BLaER1 treated with 17β-estradiol and CSF1 and Interleukin-3, amounts not matched to agents 10 nM and 100 nM (cell line): Measurements from ENCODE around the gene NRN1.

Experiments used
- H3K27ac ChIP-seq, 11 experiments: shearing (Covaris generic); formaldehyde crosslinking; 2 replicates each; pipeline ENCODE4 v1.8.1; 2022
- H3K27me3 ChIP-seq, 11 experiments: shearing (Covaris generic); formaldehyde crosslinking; 2 replicates each; pipeline ENCODE4 v1.8.1; 2022
- H3K36me3 ChIP-seq, 11 experiments: shearing (Covaris generic); formaldehyde crosslinking; 2 replicates each; pipeline ENCODE4 v1.8.1; 2022
- H3K4me1 ChIP-seq, 10 experiments: shearing (Covaris generic); formaldehyde crosslinking; 2 replicates each; pipeline ENCODE4 v1.8.1; 2022
- H3K4me2 ChIP-seq, 11 experiments: shearing (Covaris generic); formaldehyde crosslinking; 2 replicates each; pipeline ENCODE4 v1.8.1; 2022
- H3K4me3 ChIP-seq, 10 experiments: shearing (Covaris generic); formaldehyde crosslinking; 2 replicates each; pipeline ENCODE4 v1.8.1; 2022
- H3K9ac ChIP-seq, 11 experiments: shearing (Covaris generic); formaldehyde crosslinking; 2 replicates each; pipeline ENCODE4 v1.8.1; 2022
- H3K9me3 ChIP-seq, 11 experiments: shearing (Covaris generic); formaldehyde crosslinking; replicated peaks in 1 of 11; 2 replicates each; pipeline ENCODE4 v1.8.1; 2022
- H4K20me1 ChIP-seq, 11 experiments: shearing (Covaris generic); formaldehyde crosslinking; 2 replicates each; pipeline ENCODE4 v1.8.1; 2022
- Cebpa-rat ChIP-seq, 11 experiments: shearing (Covaris generic); IDR thresholded peaks; 2 replicates each; pipeline ENCODE4 v1.8.1; 2022

NRN1 gene

DNA sequence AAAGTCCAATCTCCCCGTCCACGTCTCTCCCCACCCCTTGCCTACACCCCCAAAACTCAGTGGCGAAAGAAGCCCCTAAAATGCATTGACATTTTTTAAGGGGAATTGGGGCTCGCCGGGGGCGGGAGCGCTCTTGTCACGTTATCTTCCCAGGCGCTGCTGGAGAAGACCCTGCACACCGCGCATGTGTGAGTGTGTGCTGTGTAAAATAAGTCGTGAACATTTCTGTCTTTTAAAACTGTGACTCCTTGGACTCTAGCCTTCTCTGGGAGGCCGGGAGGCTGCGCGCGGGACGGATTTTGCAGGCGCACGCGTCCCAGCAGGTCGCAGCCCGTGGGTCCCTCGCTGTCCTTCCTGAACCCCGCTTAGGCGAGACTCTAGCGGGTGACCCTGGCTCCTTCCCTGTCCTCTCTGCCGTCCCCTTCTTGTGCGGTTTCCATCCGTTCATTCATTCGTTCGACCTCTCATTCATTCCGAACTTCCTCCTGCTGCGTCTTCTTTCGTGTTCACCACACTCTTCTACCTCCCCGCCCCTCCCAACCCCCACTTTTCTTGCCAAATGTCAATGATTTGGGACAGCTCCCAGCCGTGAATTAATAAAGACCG, 2.2 kb downstream of the NRN1 start:
- H3K36me3 ChIP-seq = no peaks in the 10 kb centered on the region
- peaks cover 30 to 47% (median 39%) of the 10 kb centered on the region in 10 experiments for H3K4me1 ChIP-seq
- H3K27ac ChIP-seq = no peak overlapping the region
- no peak overlapping the region for H3K9ac ChIP-seq
- H4K20me1 ChIP-seq = peaks cover 0 to 89% (median 84%) of the 10 kb centered on the region in 11 experiments; a peak in 18 of 22 replicates
- peaks cover 90 to 100% (median 100%) of the 10 kb centered on the region in 11 experiments for H3K27me3 ChIP-seq
- H3K4me2 ChIP-seq = peak overlapping the region; percentile 68 to 94 (median 83); a peak in 19 of 22 replicates
- H3K9me3 ChIP-seq = peaks cover 6 to 34% (median 15%) of the 10 kb centered on the region in 11 experiments; a peak in 20 of 22 replicates
- TF ChIP-seq Cebpa-rat (IDR thresholded peaks at IDR 0.05) = no peak
- H3K4me3 ChIP-seq = peak overlapping the region in 6 of 10 experiments; percentile 53 to 64 (median 58); a peak in 7 of 20 replicates

DNA sequence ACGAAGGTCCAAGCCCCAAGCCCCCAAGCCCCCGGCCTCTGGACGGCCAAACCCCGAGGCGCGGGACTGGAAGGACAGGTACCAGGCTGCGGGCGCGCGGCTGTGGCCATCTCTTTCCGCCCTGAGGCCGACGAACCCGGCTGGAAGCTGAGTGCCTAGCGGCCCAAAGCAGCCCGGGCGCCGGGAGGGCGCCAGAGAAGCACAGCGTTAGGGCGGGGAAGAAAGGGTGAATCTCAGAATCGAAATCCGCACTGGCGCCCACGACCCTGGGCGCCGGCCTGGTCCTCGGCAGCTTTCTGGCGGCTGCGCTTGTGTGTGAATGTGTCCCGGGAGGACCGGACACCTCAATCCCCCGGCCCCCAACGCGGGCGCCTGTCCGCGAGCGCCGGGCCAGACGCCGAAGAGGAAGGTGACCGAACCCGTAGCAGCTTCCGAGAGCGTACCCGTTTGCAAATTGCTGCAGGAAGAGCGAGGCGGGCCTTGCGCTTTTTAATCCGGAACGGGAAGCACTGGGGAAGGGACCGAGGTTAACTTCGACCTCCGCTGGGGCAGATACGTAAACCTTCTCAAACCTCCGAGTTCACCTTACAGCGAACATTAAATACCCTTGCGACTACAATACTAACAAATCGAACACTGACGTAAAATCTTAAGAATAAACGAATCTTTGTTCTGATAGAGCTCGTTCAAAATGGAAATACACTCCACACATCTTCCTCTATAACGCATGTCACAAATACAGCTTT, 2.9 kb downstream of the NRN1 start:
- Histone ChIP-seq H3K36me3 (no peaks in the 10 kb centered on the region), H3K9me3 (peaks cover 6 to 34% (median 15%) of the 10 kb centered on the region in 11 experiments; a peak in 20 of 22 replicates), H3K4me3 (peak overlapping the region; percentile 48 to 64 (median 54)), H3K27ac (0 out of 22 replicates have a peak overlapping the region, but pooled peaks of 1 of the 11 experiments have one; percentile 20), H3K4me2 (peak overlapping the region; percentile 68 to 94 (median 83)), H3K4me1 (peaks cover 30 to 48% (median 42%) of the 10 kb centered on the region in 10 experiments), H3K9ac (peak overlapping the region in 7 of 11 experiments; percentile 32 to 67 (median 41); a peak in 11 of 22 replicates), H3K27me3 (peaks cover 96 to 100% (median 100%) of the 10 kb centered on the region in 11 experiments), H4K20me1 (peaks cover 0 to 96% (median 91%) of the 10 kb centered on the region in 11 experiments; a peak in 18 of 22 replicates)
- TF ChIP-seq Cebpa-rat (IDR thresholded peaks at IDR 0.05) = no peak

DNA sequence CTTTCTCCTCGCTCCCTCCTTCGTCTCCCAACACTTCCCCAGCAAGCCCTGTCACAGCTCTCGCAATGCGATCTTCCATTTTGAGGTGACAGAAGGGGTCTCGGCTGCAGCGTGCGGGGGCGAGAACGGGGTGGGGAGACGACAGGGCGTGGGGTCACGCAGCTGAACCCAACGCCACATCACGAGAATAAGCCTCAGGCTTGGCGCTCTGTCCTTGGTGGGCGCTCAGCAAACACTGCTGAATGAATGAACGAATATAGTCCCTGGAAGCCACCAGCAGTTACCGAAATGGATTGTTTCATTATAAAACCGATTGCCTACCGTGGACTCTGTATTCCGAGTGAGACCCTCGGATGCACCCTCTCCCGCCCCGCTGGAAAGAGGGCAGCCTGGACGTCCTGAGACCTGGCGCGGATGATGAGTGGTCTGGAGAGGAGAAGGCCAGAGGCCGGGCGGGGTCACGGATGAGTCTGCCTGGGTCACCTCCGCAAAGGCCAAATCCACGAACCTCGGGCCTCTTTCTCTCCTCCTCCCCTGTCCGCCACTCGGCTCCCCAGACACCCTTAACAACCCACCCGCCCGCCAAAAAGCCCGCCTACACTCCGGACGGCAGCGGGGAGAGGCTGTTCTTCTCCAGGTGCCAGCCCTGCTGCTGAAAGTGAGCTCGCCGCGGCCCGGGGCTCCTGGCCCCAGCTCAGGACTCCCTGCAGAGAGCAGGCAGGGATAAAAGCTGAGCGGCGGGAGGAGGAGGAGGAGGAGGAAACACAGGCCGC, 3.7 kb downstream of the NRN1 start:
- TF ChIP-seq Cebpa-rat (IDR thresholded peaks at IDR 0.05) = no peak
- peaks cover 26 to 47% (median 39%) of the 10 kb centered on the region in 10 experiments for H3K4me1 ChIP-seq
- no peak overlapping the region for H3K27ac ChIP-seq
- H3K36me3 ChIP-seq = no peaks in the 10 kb centered on the region
- peak overlapping the region; percentile 68 to 94 (median 83) for H3K4me2 ChIP-seq
- H3K27me3 ChIP-seq = peaks cover 100% of the 10 kb centered on the region in 11 experiments
- H4K20me1 ChIP-seq = peaks cover 0 to 100% (median 94%) of the 10 kb centered on the region in 11 experiments; a peak in 18 of 22 replicates
- peak overlapping the region in 3 of 11 experiments; percentile 33 to 67 (median 63); a peak in 6 of 22 replicates for H3K9ac ChIP-seq
- peak overlapping the region in 9 of 10 experiments; percentile 49 to 64 (median 54); a peak in 16 of 20 replicates for H3K4me3 ChIP-seq
- H3K9me3 ChIP-seq = peaks cover 6 to 34% (median 15%) of the 10 kb centered on the region in 11 experiments; a peak in 20 of 22 replicates

DNA sequence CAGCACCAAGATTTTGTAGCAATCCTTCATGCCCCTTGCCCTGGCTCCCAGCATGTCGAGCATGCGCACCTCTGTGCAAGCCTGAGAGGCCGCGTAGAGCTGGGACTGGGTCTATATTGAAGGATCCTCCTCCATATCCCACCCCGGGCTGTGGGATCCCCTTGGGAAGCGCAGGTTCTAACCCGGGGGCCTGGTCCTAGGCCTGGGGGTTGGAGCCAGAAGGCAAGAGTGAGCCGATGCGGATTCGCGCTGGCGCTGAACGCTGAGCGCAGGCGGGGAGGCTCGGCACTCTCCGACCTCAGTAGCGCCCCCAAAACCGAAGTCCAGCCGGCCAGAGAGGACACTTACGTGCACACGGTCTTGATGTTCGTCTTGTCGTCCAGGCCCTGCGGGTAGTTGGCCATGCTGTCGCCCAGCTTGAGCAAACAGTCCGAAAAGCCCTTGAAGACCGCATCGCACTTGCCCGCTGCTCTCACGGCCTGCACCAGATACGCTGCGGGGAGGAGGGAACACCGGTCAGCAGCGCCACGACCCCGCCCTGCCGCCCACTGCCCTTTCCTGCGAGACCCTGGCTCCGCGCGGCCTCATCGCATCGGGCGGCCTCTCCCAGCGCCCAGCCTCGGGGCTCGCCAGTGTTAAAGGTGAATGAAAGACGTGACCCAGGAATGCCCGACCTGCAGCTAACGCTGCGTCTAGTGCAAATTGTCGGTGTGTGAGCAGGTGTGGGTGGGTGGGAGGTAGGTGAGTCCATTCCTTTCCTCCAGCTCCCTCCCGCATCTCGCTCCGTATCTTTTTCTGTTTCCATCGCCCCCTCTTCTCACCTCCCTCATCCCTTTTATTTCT, 4.5 kb downstream of the NRN1 start:
- Histone ChIP-seq H4K20me1 (peaks cover 0 to 100% (median 92%) of the 10 kb centered on the region in 11 experiments; a peak in 18 of 22 replicates), H3K4me2 (peak overlapping the region in 2 of 11 experiments; percentile 83 to 94; a peak in 2 of 22 replicates), H3K9ac (no peak overlapping the region), H3K27me3 (peaks cover 100% of the 10 kb centered on the region in 11 experiments), H3K36me3 (no peaks in the 10 kb centered on the region), H3K4me3 (no peak overlapping the region; a peak in 1 of 20 replicates), H3K9me3 (peaks cover 6 to 34% (median 15%) of the 10 kb centered on the region in 11 experiments; a peak in 20 of 22 replicates), H3K4me1 (peaks cover 23 to 43% (median 36%) of the 10 kb centered on the region in 10 experiments), H3K27ac (no peak overlapping the region)
- TF ChIP-seq Cebpa-rat (IDR thresholded peaks at IDR 0.05) = no peak

DNA sequence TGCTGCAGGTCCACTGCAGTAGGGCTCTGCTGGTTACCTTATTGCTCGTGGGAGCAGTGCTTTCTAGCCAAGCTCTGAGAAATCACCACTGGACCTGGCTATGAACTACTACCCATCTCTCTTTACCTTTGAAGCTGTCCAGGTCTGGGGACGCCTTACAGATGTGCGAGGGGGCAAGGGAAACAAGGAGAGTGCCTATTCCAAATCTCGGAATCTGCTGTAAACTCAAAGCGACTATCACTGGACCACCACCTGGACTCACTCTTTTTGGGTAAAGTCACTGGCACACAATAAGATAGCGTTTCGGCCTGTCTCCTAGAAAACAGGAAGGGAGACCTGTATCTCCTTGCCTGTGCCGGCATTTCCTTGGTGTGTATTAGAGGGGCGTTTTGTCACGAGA, 5.3 kb downstream of the NRN1 start:
- no peak overlapping the region for H3K9ac ChIP-seq
- peaks cover 0 to 98% (median 90%) of the 10 kb centered on the region in 11 experiments; a peak in 18 of 22 replicates for H4K20me1 ChIP-seq
- peaks cover 24 to 43% (median 32%) of the 10 kb centered on the region in 10 experiments for H3K4me1 ChIP-seq
- peaks cover 6 to 34% (median 15%) of the 10 kb centered on the region in 11 experiments; a peak in 20 of 22 replicates for H3K9me3 ChIP-seq
- H3K27me3 ChIP-seq = peaks cover 99 to 100% (median 100%) of the 10 kb centered on the region in 11 experiments
- no peak overlapping the region for H3K27ac ChIP-seq
- TF ChIP-seq Cebpa-rat (IDR thresholded peaks at IDR 0.05) = no peak
- no peak overlapping the region for H3K4me2 ChIP-seq
- no peak overlapping the region for H3K4me3 ChIP-seq
- no peaks in the 10 kb centered on the region for H3K36me3 ChIP-seq

DNA sequence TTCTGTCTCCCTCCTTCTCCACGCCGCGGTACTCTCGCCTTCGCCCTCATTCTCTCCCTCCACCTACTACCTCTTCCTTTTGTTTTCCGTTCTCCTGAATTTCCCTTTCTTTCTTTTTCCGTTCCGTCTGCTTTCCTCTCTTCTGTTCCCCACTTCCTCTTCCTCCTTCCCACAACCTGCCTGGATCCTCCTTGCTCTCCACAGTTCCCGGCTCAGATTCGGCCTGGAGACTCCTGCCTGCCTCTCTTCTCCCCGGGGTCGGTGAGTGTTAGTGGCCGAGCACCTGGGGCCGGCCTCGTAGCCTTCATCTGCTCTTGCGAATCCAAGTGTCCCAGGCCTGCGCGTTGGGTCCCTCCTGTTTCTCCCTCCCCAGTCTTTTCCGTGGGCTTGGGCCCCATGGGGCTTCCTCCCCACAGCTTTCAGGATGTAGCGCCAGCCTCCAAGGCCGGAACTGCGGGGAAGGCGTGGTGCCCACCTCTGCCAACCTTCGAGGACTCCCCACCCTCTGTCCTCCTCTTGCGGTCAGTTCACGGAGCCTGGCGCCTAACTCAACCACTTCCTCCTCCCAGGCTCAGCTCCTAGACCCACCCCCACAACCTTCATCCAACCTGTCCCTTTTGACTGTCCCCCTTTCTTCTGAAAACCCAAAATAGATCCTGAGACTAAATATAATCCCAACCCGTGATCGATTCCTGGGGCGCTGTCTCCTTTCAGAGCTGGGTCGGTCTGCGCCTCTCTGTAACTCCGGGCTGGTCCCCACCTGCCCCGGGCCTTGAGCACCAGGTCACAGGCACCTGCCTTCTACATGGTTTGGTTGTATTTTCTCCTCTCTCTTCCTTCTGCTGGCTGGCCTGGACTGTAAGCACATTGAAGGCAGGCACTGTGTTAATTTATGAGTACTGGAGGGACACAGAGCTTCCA, 6.8 kb downstream of the NRN1 start:
- Histone ChIP-seq H3K4me3 (peak overlapping the region in 6 of 10 experiments; percentile 21 to 38 (median 28); a peak in 9 of 20 replicates), H3K9me3 (peaks cover 6 to 41% (median 26%) of the 10 kb centered on the region in 11 experiments; a peak in 21 of 22 replicates), H3K4me2 (peak overlapping the region in 10 of 11 experiments; percentile 7 to 89 (median 45); a peak in 15 of 22 replicates), H3K27ac (no peak overlapping the region), H3K27me3 (peaks cover 99 to 100% (median 100%) of the 10 kb centered on the region in 11 experiments), H3K4me1 (peaks cover 26 to 56% (median 37%) of the 10 kb centered on the region in 10 experiments), H4K20me1 (peaks cover 0 to 98% (median 87%) of the 10 kb centered on the region in 11 experiments; a peak in 18 of 22 replicates), H3K9ac (no peak overlapping the region), H3K36me3 (no peaks in the 10 kb centered on the region)
- no peak for TF ChIP-seq Cebpa-rat (IDR thresholded peaks at IDR 0.05)
